ENCODE data around the gene CDKAL1. TPM values are rescaled to one million over a fixed set of nuclear protein-coding genes. Genes with fewer than 3 reads are reported as not detected.

CDKAL1 gene
- total RNA-seq, 1 experiment from 2014 or later = 13.8 TPM

GRCh38 chr6:20699402-20699801 is 165.1 kb downstream of the CDKAL1 start:
- Histone ChIP-seq H3K27ac (ENCODE audit: low read length) (no peak overlapping the region), H4K20me1 (ENCODE audit: low read length) (no peaks in the 10 kb centered on the region), H2AFZ (ENCODE audit: low read length) (no peak overlapping the region), H3F3A (ENCODE audit: low read length, unreplicated experiment) (no peaks in the 10 kb centered on the region), H3K4me1 (ENCODE audit: insufficient read depth, low read length) (no peaks in the 10 kb centered on the region), H3K27me3 (ENCODE audit: low read length) (no peaks in the 10 kb centered on the region), H3K4me2 (ENCODE audit: low read length) (no peak overlapping the region), H3K9me2 (replicated peaks; ENCODE audit: low read length) (no peaks in the 10 kb centered on the region), H3K9ac (ENCODE audit: low read length) (no peak overlapping the region), H3K4me3 (ENCODE audit: low read length) (no peak overlapping the region), H3K9me3 (ENCODE audit: low read length) (no peaks in the 10 kb centered on the region), H3K36me3 (ENCODE audit: low read depth, low read length) (no peaks in the 10 kb centered on the region), H3K79me2 (ENCODE audit: low read length) (no peaks in the 10 kb centered on the region)
- intact Hi-C loops (cut with micrococcal nuclease) = no loop called here
- ChIA-PET POLR2A (ENCODE audit: unreplicated experiment) (interaction anchor here (0.7 kb wide), 1 partner anchor 422 kb away, joined by 3 read pairs; no protein-coding TSS in a partner anchor), CTCF (no interaction called here)
- DNase-seq (no peak), ATAC-seq (no peak)
- no peak for TF ChIP-seq EZH2phosphoT487 (IDR thresholded peaks at IDR 0.05; ENCODE audit: borderline replicate concordance, low read length)
- TF ChIP-seq EZH2 (IDR thresholded peaks at IDR 0.05; ENCODE audit: low read length, unreplicated experiment) = no peak
- TF ChIP-seq, protein P1, sequence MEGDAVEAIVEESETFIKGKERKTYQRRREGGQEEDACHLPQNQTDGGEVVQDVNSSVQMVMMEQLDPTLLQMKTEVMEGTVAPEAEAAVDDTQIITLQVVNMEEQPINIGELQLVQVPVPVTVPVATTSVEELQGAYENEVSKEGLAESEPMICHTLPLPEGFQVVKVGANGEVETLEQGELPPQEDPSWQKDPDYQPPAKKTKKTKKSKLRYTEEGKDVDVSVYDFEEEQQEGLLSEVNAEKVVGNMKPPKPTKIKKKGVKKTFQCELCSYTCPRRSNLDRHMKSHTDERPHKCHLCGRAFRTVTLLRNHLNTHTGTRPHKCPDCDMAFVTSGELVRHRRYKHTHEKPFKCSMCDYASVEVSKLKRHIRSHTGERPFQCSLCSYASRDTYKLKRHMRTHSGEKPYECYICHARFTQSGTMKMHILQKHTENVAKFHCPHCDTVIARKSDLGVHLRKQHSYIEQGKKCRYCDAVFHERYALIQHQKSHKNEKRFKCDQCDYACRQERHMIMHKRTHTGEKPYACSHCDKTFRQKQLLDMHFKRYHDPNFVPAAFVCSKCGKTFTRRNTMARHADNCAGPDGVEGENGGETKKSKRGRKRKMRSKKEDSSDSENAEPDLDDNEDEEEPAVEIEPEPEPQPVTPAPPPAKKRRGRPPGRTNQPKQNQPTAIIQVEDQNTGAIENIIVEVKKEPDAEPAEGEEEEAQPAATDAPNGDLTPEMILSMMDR (conservative IDR thresholded peaks at IDR 0.05; ENCODE audit: low read depth, low read length) = no peak
- no TSS peak for BruUV-seq (replicated peaks)

DNA sequence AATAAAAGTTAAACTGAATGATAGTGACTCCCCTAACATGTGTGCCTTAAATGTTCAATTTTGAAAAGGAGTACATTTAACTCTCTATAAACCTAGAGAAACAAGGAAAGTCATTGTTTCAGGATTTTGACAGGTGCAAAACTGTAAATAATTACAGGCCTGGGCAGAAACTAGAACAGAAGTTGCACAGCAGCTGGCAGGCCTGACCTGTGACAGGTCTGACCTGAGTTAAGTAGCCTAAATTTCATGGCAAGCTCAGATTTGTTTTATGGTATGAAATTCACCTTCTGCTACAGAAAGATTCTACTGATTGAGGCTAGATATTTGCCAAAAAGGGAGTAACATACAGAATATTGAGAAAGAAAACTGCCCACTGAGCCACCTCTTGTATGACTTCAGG is 166.1 kb downstream of the CDKAL1 start:
- DNase-seq (no peak), ATAC-seq (no peak)
- intact Hi-C loops (cut with micrococcal nuclease) = no loop called here
- no peaks in the 10 kb centered on the region for H3K27me3 ChIP-seq (ENCODE audit: low read length)
- no peaks in the 10 kb centered on the region for H3K4me1 ChIP-seq (ENCODE audit: insufficient read depth, low read length)
- no peaks in the 10 kb centered on the region for H3F3A ChIP-seq (ENCODE audit: low read length, unreplicated experiment)
- H3K9me3 ChIP-seq (ENCODE audit: low read length) = no peaks in the 10 kb centered on the region
- POLR2A ChIA-PET (ENCODE audit: unreplicated experiment) = no interaction called here
- H3K36me3 ChIP-seq (ENCODE audit: low read depth, low read length) = no peaks in the 10 kb centered on the region
- no peaks in the 10 kb centered on the region for H4K20me1 ChIP-seq (ENCODE audit: low read length)
- BruUV-seq (replicated peaks) = no TSS peak
- CTCF ChIA-PET = no interaction called here
- no peak overlapping the region for H2AFZ ChIP-seq (ENCODE audit: low read length)
- no peaks in the 10 kb centered on the region for H3K79me2 ChIP-seq (ENCODE audit: low read length)
- H3K9ac ChIP-seq (ENCODE audit: low read length) = no peak overlapping the region
- TF ChIP-seq EZH2phosphoT487 (IDR thresholded peaks at IDR 0.05; ENCODE audit: borderline replicate concordance, low read length) (no peak), EZH2 (IDR thresholded peaks at IDR 0.05; ENCODE audit: low read length, unreplicated experiment) (no peak)
- TF ChIP-seq, protein P1 (conservative IDR thresholded peaks at IDR 0.05; ENCODE audit: low read depth, low read length) = no peak
- no peak overlapping the region for H3K27ac ChIP-seq (ENCODE audit: low read length)
- H3K4me2 ChIP-seq (ENCODE audit: low read length) = no peak overlapping the region
- no peaks in the 10 kb centered on the region for H3K9me2 ChIP-seq (replicated peaks; ENCODE audit: low read length)
- H3K4me3 ChIP-seq (ENCODE audit: low read length) = no peak overlapping the region

- POLR2A ChIA-PET (ENCODE audit: unreplicated experiment) = no interaction called here
- intact Hi-C loops (cut with micrococcal nuclease) = no loop called here
- no TSS peak for BruUV-seq (replicated peaks)
These were observed 168.1 kb downstream of the CDKAL1 start for GRCh38 chr6:20702366-20702765.

More at GRCh38 chr6:20702366-20702765, 168.1 kb downstream of the CDKAL1 start:
- Histone ChIP-seq H3K79me2 (ENCODE audit: low read length) (no peaks in the 10 kb centered on the region), H4K20me1 (ENCODE audit: low read length) (no peaks in the 10 kb centered on the region), H3K9me3 (ENCODE audit: low read length) (no peaks in the 10 kb centered on the region), H3K27ac (ENCODE audit: low read length) (no peak overlapping the region), H3K4me3 (ENCODE audit: low read length) (no peak overlapping the region), H3K4me1 (ENCODE audit: insufficient read depth, low read length) (no peaks in the 10 kb centered on the region), H3K4me2 (ENCODE audit: low read length) (no peak overlapping the region), H3K36me3 (ENCODE audit: low read depth, low read length) (no peaks in the 10 kb centered on the region), H3K9ac (ENCODE audit: low read length) (no peak overlapping the region), H2AFZ (ENCODE audit: low read length) (no peak overlapping the region), H3K9me2 (replicated peaks; ENCODE audit: low read length) (no peaks in the 10 kb centered on the region), H3F3A (ENCODE audit: low read length, unreplicated experiment) (no peaks in the 10 kb centered on the region), H3K27me3 (ENCODE audit: low read length) (no peaks in the 10 kb centered on the region)
- TF ChIP-seq, protein P1 (conservative IDR thresholded peaks at IDR 0.05; ENCODE audit: low read depth, low read length) = no peak
- TF ChIP-seq EZH2 (IDR thresholded peaks at IDR 0.05; ENCODE audit: low read length, unreplicated experiment) = no peak
- no peak for TF ChIP-seq EZH2phosphoT487 (IDR thresholded peaks at IDR 0.05; ENCODE audit: borderline replicate concordance, low read length)
- CTCF ChIA-PET = no interaction called here
- ATAC-seq (no peak), DNase-seq (no peak)
